GM23338 (cell line): ENCODE results near the gene DIP2B.

ENCODE experiments used
- CREB1 ChIP-seq: fragments of 250-450 bp; sonication (Bioruptor Pico); IDR thresholded peaks from 2 replicates; pipeline ENCODE4 v1.5.0; 2020; ENCODE audit warnings: low read depth, mild to moderate bottlenecking, moderate library complexity
- EZH2 ChIP-seq: fragments of 200-600 bp; sonication (generic); IDR thresholded peaks from one replicate; pipeline ENCODE4 v1.8.0; 2017; ENCODE audit warnings: antibody characterized with exemption, mild to moderate bottlenecking, low read depth; ENCODE audit not compliant: unreplicated experiment
- POLR2AphosphoS5 ChIP-seq: IDR thresholded peaks from 2 replicates; pipeline ENCODE4 v1.6.1; 2016; ENCODE audit warnings: antibody characterized with exemption, low read depth
- TF ChIP-seq, protein P1 (sequence below), 2 experiments: fragments of 200-600 bp in 1 of 2; sonication (generic) in 1 of 2; conservative IDR thresholded peaks; 2 replicates each; pipeline versions ENCODE4 v1.5.1 to v1.6.1; 2016 to 2017; ENCODE audit warnings: antibody characterized with exemption in 2 of 2, low read depth in 2 of 2, mild to moderate bottlenecking in 2 of 2, moderate library complexity in 1 of 2

DNA sequence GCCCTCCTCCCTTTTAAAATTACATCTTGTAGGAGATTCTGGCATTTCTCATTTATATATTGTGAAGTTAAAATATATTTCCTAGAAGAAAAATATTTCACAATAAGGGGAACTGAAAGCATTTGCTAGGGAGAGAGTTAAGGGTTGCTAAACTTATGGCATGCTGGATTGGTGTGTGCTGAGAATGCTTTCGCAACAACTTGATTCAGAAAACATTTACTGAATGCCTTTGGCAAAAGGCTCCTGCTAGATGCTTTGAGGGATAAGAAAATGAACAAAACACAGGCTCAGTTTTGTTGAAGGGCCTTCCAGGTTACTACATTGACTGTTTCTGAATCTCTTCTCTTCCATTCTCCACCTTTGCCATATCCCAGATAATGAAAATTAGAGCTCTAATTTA lies 67.5 kb downstream of the DIP2B start:
- TF ChIP-seq EZH2 (no peak), CREB1 (CRISPR knock-in tag) (no peak), POLR2AphosphoS5 (no peak)
- TF ChIP-seq, protein P1, sequence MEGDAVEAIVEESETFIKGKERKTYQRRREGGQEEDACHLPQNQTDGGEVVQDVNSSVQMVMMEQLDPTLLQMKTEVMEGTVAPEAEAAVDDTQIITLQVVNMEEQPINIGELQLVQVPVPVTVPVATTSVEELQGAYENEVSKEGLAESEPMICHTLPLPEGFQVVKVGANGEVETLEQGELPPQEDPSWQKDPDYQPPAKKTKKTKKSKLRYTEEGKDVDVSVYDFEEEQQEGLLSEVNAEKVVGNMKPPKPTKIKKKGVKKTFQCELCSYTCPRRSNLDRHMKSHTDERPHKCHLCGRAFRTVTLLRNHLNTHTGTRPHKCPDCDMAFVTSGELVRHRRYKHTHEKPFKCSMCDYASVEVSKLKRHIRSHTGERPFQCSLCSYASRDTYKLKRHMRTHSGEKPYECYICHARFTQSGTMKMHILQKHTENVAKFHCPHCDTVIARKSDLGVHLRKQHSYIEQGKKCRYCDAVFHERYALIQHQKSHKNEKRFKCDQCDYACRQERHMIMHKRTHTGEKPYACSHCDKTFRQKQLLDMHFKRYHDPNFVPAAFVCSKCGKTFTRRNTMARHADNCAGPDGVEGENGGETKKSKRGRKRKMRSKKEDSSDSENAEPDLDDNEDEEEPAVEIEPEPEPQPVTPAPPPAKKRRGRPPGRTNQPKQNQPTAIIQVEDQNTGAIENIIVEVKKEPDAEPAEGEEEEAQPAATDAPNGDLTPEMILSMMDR (conservative IDR thresholded peaks at IDR 0.05; ENCODE audit: low read depth in 2 of 2) = no peak
